ENCODE measurements around the gene MLPH.
"Not testable (repeated sequence)": the region's sequence is repeated elsewhere in the genome, so short reads cannot be mapped to it uniquely, and the experiment has no call there.

The MLPH gene

DNA sequence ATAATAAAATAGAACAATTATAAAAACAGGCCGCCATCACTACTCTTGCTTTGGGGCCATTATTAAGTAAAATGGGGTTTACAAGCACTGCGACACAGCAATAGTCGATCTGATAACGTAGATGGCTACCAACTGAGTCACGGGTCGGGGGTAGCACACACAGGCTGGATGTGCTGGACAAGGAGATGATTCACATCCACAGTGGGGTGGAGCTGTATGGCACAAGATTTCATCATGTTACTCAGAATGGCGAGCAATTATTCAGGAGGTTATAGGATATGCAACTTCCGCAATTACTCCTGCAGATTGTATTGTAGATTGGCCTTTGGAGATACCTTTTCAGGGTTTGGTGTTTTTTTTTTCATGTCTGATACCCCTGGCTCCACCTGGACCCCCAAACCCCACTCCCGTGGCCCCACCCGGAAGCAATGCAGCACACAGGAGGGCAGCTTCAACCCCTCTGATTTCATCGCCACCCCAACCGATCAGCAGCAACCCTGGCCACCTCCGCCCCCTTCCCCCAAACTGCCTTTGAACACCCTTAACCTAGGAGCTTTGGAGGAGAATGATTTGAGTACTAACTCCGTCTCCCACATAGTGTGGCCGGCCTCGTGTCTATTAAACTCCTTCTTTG is 21.4 kb upstream of the MLPH start:
- no peaks in the 10 kb centered on the region for H3K9me2 ChIP-seq (replicated peaks; ENCODE audit: low read depth, low read length)
- H3K4me1 ChIP-seq (ENCODE audit: insufficient read depth, low read length, poor library complexity, severe bottlenecking) = no peaks in the 10 kb centered on the region
- no peaks in the 10 kb centered on the region for H3K36me3 ChIP-seq (ENCODE audit: insufficient read depth, low read length)
- TF ChIP-seq, protein P1, sequence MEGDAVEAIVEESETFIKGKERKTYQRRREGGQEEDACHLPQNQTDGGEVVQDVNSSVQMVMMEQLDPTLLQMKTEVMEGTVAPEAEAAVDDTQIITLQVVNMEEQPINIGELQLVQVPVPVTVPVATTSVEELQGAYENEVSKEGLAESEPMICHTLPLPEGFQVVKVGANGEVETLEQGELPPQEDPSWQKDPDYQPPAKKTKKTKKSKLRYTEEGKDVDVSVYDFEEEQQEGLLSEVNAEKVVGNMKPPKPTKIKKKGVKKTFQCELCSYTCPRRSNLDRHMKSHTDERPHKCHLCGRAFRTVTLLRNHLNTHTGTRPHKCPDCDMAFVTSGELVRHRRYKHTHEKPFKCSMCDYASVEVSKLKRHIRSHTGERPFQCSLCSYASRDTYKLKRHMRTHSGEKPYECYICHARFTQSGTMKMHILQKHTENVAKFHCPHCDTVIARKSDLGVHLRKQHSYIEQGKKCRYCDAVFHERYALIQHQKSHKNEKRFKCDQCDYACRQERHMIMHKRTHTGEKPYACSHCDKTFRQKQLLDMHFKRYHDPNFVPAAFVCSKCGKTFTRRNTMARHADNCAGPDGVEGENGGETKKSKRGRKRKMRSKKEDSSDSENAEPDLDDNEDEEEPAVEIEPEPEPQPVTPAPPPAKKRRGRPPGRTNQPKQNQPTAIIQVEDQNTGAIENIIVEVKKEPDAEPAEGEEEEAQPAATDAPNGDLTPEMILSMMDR (conservative IDR thresholded peaks at IDR 0.05; ENCODE audit: low read length) = no peak
- TF ChIP-seq EZH2phosphoT487 (IDR thresholded peaks at IDR 0.05; ENCODE audit: borderline replicate concordance) = no peak
- H3K27me3 ChIP-seq (ENCODE audit: insufficient read depth, low read length, poor library complexity, severe bottlenecking) = no peaks in the 10 kb centered on the region
- no peaks in the 10 kb centered on the region for H3K9me3 ChIP-seq (ENCODE audit: insufficient read depth, low read depth, low read length)
- no peak overlapping the region for H3K4me2 ChIP-seq (ENCODE audit: low read depth, low read length, poor library complexity, severe bottlenecking)
- no peak overlapping the region for H3K9ac ChIP-seq (ENCODE audit: low read depth, low read length, poor library complexity, severe bottlenecking)
- no peak overlapping the region for H2AFZ ChIP-seq (ENCODE audit: low read length)
- H3F3A ChIP-seq (ENCODE audit: low read depth) = no peaks in the 10 kb centered on the region
- H4K20me1 ChIP-seq (ENCODE audit: insufficient read depth, low read length, poor library complexity, severe bottlenecking) = no peaks in the 10 kb centered on the region
- H3K79me2 ChIP-seq (ENCODE audit: insufficient read depth, low read length) = no peaks in the 10 kb centered on the region
- H3K4me3 ChIP-seq (ENCODE audit: low read length, poor library complexity, severe bottlenecking) = no peak overlapping the region

DNA sequence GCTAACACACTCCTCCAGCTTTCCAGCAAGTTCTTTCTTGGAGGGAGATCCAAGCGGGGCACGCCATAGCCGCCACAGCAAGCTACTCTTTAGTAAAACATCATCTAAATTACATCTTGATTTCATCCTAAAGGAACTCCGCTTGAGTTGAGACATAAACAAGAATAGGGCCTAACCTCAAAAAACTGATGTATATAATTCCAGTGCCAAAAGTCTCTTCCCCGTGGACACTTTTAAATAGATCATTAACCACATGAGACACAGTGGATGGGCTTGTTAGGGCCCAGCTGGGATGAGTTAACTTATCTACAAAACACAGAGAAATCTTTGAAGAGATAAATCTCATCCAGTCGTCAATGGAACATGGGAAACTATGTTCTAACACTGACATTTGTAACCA is 20.8 kb upstream of the MLPH start:
- Histone ChIP-seq H3K27me3 (ENCODE audit: insufficient read depth, low read length, poor library complexity, severe bottlenecking) (no peaks in the 10 kb centered on the region), H3K4me2 (ENCODE audit: low read depth, low read length, poor library complexity, severe bottlenecking) (no peak overlapping the region), H4K20me1 (ENCODE audit: insufficient read depth, low read length, poor library complexity, severe bottlenecking) (no peaks in the 10 kb centered on the region), H3K36me3 (ENCODE audit: insufficient read depth, low read length) (no peaks in the 10 kb centered on the region), H3K9me2 (replicated peaks; ENCODE audit: low read depth, low read length) (no peaks in the 10 kb centered on the region), H3K9ac (ENCODE audit: low read depth, low read length, poor library complexity, severe bottlenecking) (no peak overlapping the region), H3K4me1 (ENCODE audit: insufficient read depth, low read length, poor library complexity, severe bottlenecking) (no peaks in the 10 kb centered on the region), H3F3A (ENCODE audit: low read depth) (no peaks in the 10 kb centered on the region), H3K4me3 (ENCODE audit: low read length, poor library complexity, severe bottlenecking) (no peak overlapping the region), H2AFZ (ENCODE audit: low read length) (no peak overlapping the region), H3K79me2 (ENCODE audit: insufficient read depth, low read length) (no peaks in the 10 kb centered on the region), H3K9me3 (ENCODE audit: insufficient read depth, low read depth, low read length) (no peaks in the 10 kb centered on the region)
- TF ChIP-seq, protein P1 (conservative IDR thresholded peaks at IDR 0.05; ENCODE audit: low read length) = no peak
- no peak for TF ChIP-seq EZH2phosphoT487 (IDR thresholded peaks at IDR 0.05; ENCODE audit: borderline replicate concordance)

DNA sequence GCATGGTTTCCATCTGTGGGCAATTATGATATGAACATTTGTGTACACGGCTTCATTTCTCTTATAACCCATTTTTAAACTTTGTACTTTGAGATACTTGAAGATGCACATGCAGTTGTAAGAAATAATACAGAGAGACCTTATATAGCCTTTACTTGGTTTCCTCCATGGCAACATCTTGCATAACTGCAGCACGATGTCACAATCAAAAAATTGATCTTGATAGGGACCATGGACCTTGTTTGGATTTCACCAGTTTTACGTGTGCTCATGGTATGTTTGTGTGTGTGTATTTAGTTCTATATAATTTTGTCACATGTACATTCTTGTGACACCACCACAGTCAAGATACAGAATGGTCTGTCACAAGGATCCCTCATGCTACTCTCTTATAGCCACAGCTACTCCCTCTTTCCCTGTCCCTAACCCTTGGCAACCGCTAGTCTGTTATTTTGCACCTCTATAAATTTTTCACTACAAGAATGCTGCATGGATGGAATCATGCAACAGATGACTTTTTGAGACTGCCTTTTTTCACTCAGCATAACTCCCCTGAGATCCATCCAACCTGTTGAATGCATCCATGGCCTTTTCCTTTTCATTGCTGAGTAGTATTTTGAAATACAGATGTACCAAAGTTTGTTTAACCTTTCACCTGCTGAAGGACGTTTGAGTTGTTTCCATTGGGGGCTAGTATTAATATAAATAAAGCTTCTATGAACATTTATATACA is 19.4 kb upstream of the MLPH start:
- TF ChIP-seq EZH2phosphoT487 (IDR thresholded peaks at IDR 0.05; ENCODE audit: borderline replicate concordance) = no peak
- TF ChIP-seq, protein P1 (conservative IDR thresholded peaks at IDR 0.05; ENCODE audit: low read length) = no peak
- no peaks in the 10 kb centered on the region for H3K9me2 ChIP-seq (replicated peaks; ENCODE audit: low read depth, low read length)
- no peaks in the 10 kb centered on the region for H3K79me2 ChIP-seq (ENCODE audit: insufficient read depth, low read length)
- no peaks in the 10 kb centered on the region for H3K9me3 ChIP-seq (ENCODE audit: insufficient read depth, low read depth, low read length)
- no peak overlapping the region for H3K4me3 ChIP-seq (ENCODE audit: low read length, poor library complexity, severe bottlenecking)
- no peak overlapping the region for H3K4me2 ChIP-seq (ENCODE audit: low read depth, low read length, poor library complexity, severe bottlenecking)
- no peaks in the 10 kb centered on the region for H3K27me3 ChIP-seq (ENCODE audit: insufficient read depth, low read length, poor library complexity, severe bottlenecking)
- no peaks in the 10 kb centered on the region for H3K36me3 ChIP-seq (ENCODE audit: insufficient read depth, low read length)
- no peaks in the 10 kb centered on the region for H4K20me1 ChIP-seq (ENCODE audit: insufficient read depth, low read length, poor library complexity, severe bottlenecking)
- no peak overlapping the region for H2AFZ ChIP-seq (ENCODE audit: low read length)
- no peak overlapping the region for H3K9ac ChIP-seq (ENCODE audit: low read depth, low read length, poor library complexity, severe bottlenecking)
- H3K4me1 ChIP-seq (ENCODE audit: insufficient read depth, low read length, poor library complexity, severe bottlenecking) = no peaks in the 10 kb centered on the region
- H3F3A ChIP-seq (ENCODE audit: low read depth) = no peaks in the 10 kb centered on the region

DNA sequence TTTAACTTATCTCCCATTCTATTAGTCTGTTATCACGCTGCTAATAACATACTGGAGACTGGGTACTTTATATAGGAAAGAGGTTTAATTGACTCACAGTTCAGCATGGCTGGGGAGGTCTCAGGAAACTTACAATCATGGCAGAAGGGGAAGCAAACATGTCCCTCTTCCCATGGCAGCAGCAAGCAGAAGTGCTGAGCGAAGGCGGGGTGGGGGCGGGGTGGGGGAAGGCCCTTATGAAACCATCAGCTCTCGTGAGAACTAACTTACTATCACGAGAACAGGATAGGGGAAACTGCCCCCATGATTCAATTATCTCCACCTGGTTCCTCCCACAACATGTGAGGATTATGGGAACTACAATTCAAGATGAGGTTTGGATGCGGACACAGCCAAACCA is 17.6 kb upstream of the MLPH start:
- not testable (repeated sequence) for H4K20me1 ChIP-seq (ENCODE audit: insufficient read depth, low read length, poor library complexity, severe bottlenecking); H3K9me3 ChIP-seq (ENCODE audit: insufficient read depth, low read depth, low read length); H3K4me1 ChIP-seq (ENCODE audit: insufficient read depth, low read length, poor library complexity, severe bottlenecking); H3K4me2 ChIP-seq (ENCODE audit: low read depth, low read length, poor library complexity, severe bottlenecking); H3K36me3 ChIP-seq (ENCODE audit: insufficient read depth, low read length); H3F3A ChIP-seq (ENCODE audit: low read depth); H3K9me2 ChIP-seq (replicated peaks; ENCODE audit: low read depth, low read length); H3K27me3 ChIP-seq (ENCODE audit: insufficient read depth, low read length, poor library complexity, severe bottlenecking); H2AFZ ChIP-seq (ENCODE audit: low read length); H3K79me2 ChIP-seq (ENCODE audit: insufficient read depth, low read length); H3K4me3 ChIP-seq (ENCODE audit: low read length, poor library complexity, severe bottlenecking); H3K9ac ChIP-seq (ENCODE audit: low read depth, low read length, poor library complexity, severe bottlenecking)
